Measurements from ENCODE around the gene TRAPPC10. TPM values are rescaled to one million over a fixed set of nuclear protein-coding genes. Genes with fewer than 3 reads are reported as not detected.

Gene TRAPPC10
- polyA plus RNA-seq, 1 experiment: 26.0 TPM

DNA sequence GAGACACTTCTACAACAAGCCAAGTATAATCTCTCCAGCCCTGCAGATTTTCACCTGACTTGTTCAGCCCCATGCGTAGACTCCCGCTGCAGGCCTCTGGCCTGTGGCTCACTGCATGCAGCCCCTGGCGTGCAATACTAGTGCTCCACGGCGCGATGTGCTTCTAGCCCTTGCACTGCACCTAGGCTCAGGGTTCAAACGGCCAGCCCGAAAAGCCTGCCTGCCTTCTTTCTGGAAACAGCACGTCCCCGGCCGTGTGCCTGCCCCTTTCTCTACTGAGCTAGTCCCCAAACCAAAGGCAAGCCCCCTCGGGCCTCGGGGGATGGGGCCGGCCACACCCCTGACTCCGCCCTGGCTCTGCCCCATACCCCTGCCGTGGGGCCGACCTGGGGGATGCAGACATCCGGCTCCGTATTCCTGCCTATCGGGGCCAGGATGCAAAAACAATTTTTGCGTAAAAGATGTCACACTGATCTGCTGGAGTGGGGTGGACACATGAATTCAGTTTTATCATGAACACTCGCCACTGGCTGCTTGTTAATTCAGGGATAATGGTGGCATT, 26.3 kb upstream of the TRAPPC10 start:
- Histone ChIP-seq H3K27me3 (ENCODE audit: control insufficient read depth, insufficient read depth, low read length) (peaks cover 3% of the 10 kb centered on the region), H3K4me3 (ENCODE audit: low read depth, low read length) (no peak overlapping the region), H3K9me3 (ENCODE audit: control insufficient read depth, insufficient read depth, low read length) (peaks cover 5% of the 10 kb centered on the region; the same call in 1 of the 2 replicates), H3K27ac (ENCODE audit: low read depth, low read length) (no peak overlapping the region)
- no peak for DNase-seq (ENCODE audit: low read depth, low spot score)
- ChIA-PET CTCF (interaction anchor here (1.4 kb wide), 1 partner anchor 10 kb away, joined by 5 read pairs; no protein-coding TSS in a partner anchor), POLR2A (interaction anchor here (0.7 kb wide), 1 partner anchor 63 kb away, joined by 5 read pairs; no protein-coding TSS in a partner anchor)
- TF ChIP-seq, protein P1, sequence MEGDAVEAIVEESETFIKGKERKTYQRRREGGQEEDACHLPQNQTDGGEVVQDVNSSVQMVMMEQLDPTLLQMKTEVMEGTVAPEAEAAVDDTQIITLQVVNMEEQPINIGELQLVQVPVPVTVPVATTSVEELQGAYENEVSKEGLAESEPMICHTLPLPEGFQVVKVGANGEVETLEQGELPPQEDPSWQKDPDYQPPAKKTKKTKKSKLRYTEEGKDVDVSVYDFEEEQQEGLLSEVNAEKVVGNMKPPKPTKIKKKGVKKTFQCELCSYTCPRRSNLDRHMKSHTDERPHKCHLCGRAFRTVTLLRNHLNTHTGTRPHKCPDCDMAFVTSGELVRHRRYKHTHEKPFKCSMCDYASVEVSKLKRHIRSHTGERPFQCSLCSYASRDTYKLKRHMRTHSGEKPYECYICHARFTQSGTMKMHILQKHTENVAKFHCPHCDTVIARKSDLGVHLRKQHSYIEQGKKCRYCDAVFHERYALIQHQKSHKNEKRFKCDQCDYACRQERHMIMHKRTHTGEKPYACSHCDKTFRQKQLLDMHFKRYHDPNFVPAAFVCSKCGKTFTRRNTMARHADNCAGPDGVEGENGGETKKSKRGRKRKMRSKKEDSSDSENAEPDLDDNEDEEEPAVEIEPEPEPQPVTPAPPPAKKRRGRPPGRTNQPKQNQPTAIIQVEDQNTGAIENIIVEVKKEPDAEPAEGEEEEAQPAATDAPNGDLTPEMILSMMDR (IDR thresholded peaks at IDR 0.05; ENCODE audit: low read depth, low read length): no peak

DNA sequence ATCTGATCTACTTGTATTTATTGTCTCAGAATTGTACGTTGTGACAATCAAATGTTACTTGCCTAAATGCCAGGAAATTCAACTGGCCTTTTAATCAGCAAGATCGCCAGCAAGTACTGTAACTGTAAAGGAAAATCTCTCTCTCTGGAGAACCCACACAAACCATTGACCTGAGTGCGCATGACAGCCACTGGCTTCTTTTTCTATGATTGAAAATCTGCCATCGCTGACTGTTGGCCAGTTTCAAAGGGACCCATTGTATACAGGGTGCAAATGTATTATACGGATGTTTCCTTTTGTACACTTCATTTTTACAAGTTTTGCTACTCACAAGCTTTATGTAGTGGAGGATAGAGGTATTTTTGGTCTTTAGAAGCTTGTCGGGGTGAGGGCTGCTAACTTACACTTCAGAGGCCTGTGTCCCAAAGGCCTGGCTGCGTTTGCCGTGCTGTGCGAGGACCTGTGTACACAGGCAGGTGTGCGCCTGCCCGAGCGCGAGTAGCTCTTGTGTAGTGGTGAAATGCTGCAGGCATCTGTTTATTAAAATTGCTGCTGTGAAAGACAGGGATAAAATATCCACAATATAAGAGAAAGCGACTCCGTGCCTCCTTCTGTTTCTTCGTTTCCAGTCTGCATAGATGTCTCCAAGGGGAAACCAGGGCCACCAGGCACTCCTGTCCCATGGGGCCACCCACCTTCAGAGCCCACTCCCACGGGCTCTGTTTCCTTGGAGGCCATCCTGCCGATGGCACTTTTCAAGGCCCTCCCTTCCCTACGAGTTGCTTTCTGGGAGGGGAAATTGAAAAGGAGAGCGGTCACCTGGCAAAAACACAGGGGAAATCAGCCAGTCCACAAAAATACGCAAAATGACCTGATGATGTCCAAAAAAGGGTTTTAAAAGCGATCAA, 25.3 kb upstream of the TRAPPC10 start:
- Histone ChIP-seq H3K27ac (ENCODE audit: low read depth, low read length) (no peak overlapping the region), H3K27me3 (ENCODE audit: control insufficient read depth, insufficient read depth, low read length) (peaks cover 3% of the 10 kb centered on the region), H3K9me3 (ENCODE audit: control insufficient read depth, insufficient read depth, low read length) (peaks cover 5% of the 10 kb centered on the region; the same call in 1 of the 2 replicates), H3K4me3 (ENCODE audit: low read depth, low read length) (no peak overlapping the region)
- no peak for DNase-seq (ENCODE audit: low read depth, low spot score)
- TF ChIP-seq, protein P1 (IDR thresholded peaks at IDR 0.05; ENCODE audit: low read depth, low read length): no peak
- ChIA-PET POLR2A (interaction anchor here (0.7 kb wide), 1 partner anchor 348 kb away, joined by 11 read pairs; no protein-coding TSS in a partner anchor), CTCF (interaction anchor here (1.4 kb wide), 1 partner anchor 11 kb away, joined by 5 read pairs; no protein-coding TSS in a partner anchor)

DNA sequence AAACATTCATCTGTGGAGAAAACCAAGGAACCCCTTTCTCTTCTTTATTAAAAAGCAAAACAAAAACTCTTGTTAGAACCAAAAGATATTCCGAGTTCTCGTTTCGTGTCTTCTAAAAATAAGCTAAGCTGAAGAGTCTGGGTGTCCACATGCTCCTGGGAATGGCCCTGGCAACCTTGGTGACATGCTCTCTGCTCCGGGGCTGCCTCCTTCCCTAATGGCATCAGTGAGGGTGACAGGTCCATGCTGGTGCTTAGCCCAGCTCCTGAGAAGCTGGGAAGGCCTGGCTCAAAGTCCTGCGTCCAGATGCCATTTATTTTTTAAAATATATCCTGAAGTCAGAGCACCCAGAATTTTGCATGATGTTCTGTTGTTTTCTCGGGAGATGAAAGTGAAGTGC, 24.6 kb upstream of the TRAPPC10 start:
- peaks cover 5% of the 10 kb centered on the region; the same call in 1 of the 2 replicates for H3K9me3 ChIP-seq (ENCODE audit: control insufficient read depth, insufficient read depth, low read length)
- CTCF ChIA-PET: no interaction called here
- TF ChIP-seq, protein P1 (IDR thresholded peaks at IDR 0.05; ENCODE audit: low read depth, low read length): no peak
- POLR2A ChIA-PET: no interaction called here
- H3K4me3 ChIP-seq (ENCODE audit: low read depth, low read length): no peak overlapping the region
- H3K27me3 ChIP-seq (ENCODE audit: control insufficient read depth, insufficient read depth, low read length): peaks cover 3% of the 10 kb centered on the region
- H3K27ac ChIP-seq (ENCODE audit: low read depth, low read length): no peak overlapping the region
- DNase-seq (ENCODE audit: low read depth, low spot score): no peak

DNA sequence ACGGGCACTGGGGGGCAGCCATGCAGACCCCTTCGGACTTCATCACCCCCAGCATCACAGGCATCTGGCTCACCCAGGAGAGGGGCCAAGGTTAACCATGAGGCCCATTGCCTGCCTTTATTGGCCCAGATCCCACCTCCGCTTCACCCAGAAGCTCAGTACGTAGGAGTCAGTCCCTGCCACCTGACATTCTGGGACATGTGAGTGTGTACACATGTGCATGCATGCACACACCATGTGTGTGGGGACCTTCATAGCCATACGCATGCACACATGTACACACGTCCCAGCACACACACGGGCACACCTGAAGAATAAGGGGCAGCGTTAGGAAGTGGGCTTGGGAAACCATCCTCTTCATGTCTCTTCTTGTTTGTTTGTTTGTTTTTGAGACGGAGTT, 24.1 kb upstream of the TRAPPC10 start:
- CTCF ChIA-PET: interaction anchor here (1.4 kb wide), 1 partner anchor 13 kb away, joined by 4 read pairs; no protein-coding TSS in a partner anchor
- Histone ChIP-seq H3K27me3 (ENCODE audit: control insufficient read depth, insufficient read depth, low read length) (peaks cover 3% of the 10 kb centered on the region), H3K27ac (ENCODE audit: low read depth, low read length) (no peak overlapping the region), H3K4me3 (ENCODE audit: low read depth, low read length) (no peak overlapping the region), H3K9me3 (ENCODE audit: control insufficient read depth, insufficient read depth, low read length) (peaks cover 5% of the 10 kb centered on the region; the same call in 1 of the 2 replicates)
- POLR2A ChIA-PET: no interaction called here
- no peak for DNase-seq (ENCODE audit: low read depth, low spot score)
- TF ChIP-seq, protein P1 (IDR thresholded peaks at IDR 0.05; ENCODE audit: low read depth, low read length): no peak

All from AG04450 (cell line).